Left ventricle myocardium inferior (tissue), 1 donor: Measurements from ENCODE around the gene PBX1. TPM values are rescaled to one million over a fixed set of nuclear protein-coding genes. Genes with fewer than 3 reads are reported as not detected.

ENCODE experiments used
- DNase-seq: peaks from one replicate; pipeline ENCODE4 v3.0.0-alpha.2; 2020
- H3K27ac ChIP-seq: fragments of 200-600 bp; replicated peaks from 2 replicates; pipeline ENCODE4 v1.8.0; 2021
- H3K27me3 ChIP-seq: fragments of 200-600 bp; 2 replicates; pipeline ENCODE4 v1.8.0; 2021; ENCODE audit warnings: low read depth
- H3K36me3 ChIP-seq: fragments of 200-600 bp; 2 replicates; pipeline ENCODE4 v1.8.0; 2021
- H3K4me1 ChIP-seq: fragments of 200-600 bp; 2 replicates; pipeline ENCODE4 v1.8.0; 2021
- H3K4me3 ChIP-seq: fragments of 200-600 bp; 2 replicates; pipeline ENCODE4 v1.8.0; 2021; ENCODE audit warnings: mild to moderate bottlenecking, moderate library complexity
- H3K9me3 ChIP-seq: fragments of 200-600 bp; replicated peaks from 2 replicates; pipeline ENCODE4 v1.8.0; 2021
- intact Hi-C: fragments of 100-400 bp; cut with micrococcal nuclease; formaldehyde crosslinking; loops from one replicate; pipeline ENCODE4 v1.11.0; 2022
- total RNA-seq: library from RNA; stranded (reverse); fragmentation: NEBNext Ultra II Directional; extraction: Animal tissue kit (Norgen Biotek cat#: 25700); gene quantifications from one replicate; pipeline ENCODE4 v1.2.1, GENCODE V29; 2021
- TF ChIP-seq, protein P1 (sequence below): fragments of 200-600 bp; IDR thresholded peaks from 2 replicates; pipeline ENCODE4 v1.8.0; 2021; ENCODE audit warnings: antibody characterized with exemption, mild to moderate bottlenecking, borderline replicate concordance
- donor health status: DM: no; HTN: yes; CAD: no; lungs with severe emphysema.

PBX1 gene
- total RNA-seq, 1 donor from 2014 or later, result 73.2 TPM

DNA sequence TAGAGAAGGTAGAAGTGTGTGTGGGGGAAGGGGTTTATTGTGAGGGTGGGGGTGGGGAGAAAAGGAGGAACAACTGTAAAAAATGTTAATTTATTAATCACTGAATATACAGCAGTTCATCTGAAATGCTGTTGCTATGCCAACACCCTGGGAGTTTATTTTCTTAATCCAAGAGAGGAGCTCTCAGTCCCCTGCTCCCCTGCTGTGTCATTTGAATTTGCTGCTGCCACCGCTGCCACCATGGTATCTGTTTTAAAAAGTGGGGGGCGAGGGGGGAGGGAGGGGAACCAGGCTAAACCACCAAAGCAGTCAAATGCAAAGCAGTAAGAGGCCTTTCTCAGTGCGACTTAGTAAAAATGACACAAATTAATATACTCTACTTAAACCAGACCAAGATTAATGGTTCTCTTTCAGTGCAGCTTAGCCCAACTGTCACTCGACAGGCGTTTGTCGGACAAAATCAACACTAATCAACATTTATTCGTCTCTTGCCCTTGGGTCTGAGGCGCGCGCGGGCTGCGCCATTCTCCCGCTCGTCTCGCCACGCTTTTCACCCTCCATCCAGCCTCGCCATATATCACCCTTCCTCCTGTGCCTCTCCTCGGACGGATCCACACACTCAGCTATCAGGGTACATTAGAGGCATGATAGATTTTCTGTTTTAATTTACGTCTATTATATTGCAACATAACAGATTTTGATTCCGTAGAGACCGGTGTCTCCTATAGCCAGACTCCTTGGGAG lies 76.2 kb downstream of the PBX1 start:
- Histone ChIP-seq H3K9me3 (no peaks in the 10 kb centered on the region), H3K27me3 (no peaks in the 10 kb centered on the region), H3K36me3 (peaks cover 5% of the 10 kb centered on the region), H3K4me3 (no peak overlapping the region), H3K27ac (peak overlapping the region; percentile 93), H3K4me1 (peaks cover 99% of the 10 kb centered on the region)
- DNase-seq, result no peak
- TF ChIP-seq, protein P1, sequence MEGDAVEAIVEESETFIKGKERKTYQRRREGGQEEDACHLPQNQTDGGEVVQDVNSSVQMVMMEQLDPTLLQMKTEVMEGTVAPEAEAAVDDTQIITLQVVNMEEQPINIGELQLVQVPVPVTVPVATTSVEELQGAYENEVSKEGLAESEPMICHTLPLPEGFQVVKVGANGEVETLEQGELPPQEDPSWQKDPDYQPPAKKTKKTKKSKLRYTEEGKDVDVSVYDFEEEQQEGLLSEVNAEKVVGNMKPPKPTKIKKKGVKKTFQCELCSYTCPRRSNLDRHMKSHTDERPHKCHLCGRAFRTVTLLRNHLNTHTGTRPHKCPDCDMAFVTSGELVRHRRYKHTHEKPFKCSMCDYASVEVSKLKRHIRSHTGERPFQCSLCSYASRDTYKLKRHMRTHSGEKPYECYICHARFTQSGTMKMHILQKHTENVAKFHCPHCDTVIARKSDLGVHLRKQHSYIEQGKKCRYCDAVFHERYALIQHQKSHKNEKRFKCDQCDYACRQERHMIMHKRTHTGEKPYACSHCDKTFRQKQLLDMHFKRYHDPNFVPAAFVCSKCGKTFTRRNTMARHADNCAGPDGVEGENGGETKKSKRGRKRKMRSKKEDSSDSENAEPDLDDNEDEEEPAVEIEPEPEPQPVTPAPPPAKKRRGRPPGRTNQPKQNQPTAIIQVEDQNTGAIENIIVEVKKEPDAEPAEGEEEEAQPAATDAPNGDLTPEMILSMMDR, result no peak
- intact Hi-C loops, result no loop called here

DNA sequence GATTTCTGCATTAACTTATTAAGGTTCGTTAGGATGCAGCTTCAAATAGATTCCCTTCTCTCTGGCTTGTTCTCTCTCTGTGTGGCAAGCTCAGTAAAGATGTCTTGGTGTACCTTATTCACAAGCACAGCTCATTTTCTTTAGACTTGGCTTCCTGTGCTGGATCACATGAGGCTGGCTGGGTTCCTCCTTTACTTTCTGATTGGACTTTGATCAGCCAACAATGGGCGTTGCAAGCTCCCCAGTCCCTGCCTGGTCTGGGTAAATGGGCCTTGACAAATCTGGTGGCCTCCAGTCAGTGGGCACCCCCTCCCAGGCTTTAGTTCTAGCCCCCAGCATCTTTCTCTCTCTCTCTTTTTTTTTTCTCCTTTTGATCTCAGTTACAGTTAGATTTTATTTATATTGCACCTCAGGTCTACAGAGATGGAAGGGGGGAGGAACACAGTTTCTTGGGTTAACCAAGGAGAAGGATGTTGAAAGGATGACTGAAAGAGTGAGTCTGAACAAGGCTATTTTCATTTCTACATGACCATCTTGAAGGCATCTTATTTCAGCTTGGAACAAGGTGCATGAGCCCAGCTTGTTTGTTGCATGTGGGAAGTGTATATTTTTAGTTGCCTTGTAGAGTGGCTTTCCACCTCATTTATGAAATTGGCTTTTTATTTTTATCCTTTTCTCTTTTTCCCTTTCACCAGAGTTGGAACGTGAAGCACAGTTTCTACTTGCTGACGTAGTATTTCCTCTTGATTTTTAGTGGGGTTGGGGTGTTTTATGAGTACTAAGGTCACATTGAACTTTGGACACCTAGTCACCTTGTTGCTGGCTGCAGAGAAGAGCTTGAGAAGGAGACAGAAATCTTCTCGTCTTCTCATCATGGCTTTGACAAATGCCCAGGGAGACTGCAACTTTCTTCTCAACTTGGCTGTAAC lies 77.1 kb downstream of the PBX1 start:
- TF ChIP-seq, protein P1, result no peak
- peaks cover 99% of the 10 kb centered on the region for H3K4me1 ChIP-seq
- intact Hi-C loops, result no loop called here
- no peaks in the 10 kb centered on the region for H3K9me3 ChIP-seq
- H3K27ac ChIP-seq, result peak overlapping the region; percentile 93
- peaks cover 5% of the 10 kb centered on the region for H3K36me3 ChIP-seq
- no peaks in the 10 kb centered on the region for H3K27me3 ChIP-seq
- DNase-seq, result no peak
- no peak overlapping the region for H3K4me3 ChIP-seq

DNA sequence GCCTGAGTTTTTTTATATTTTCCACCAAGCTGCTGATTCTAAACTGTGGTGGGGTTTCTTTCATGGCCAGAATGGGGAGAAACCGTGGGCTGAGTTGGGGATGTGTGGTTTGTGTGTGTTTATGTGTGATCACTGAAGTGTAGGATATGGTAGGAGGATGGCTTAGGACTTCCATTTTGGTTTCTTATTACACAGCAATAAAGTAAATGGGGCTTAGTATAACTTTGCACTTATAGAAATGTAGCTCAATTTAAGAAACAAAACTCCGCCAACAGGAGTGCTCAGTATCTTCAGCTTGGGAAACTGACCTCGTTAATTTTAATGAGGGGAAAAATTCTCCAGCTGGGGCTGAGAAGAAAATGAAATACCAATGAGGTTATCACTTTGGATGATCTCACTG lies 77.8 kb downstream of the PBX1 start:
- peaks cover 99% of the 10 kb centered on the region for H3K4me1 ChIP-seq
- peaks cover 5% of the 10 kb centered on the region for H3K36me3 ChIP-seq
- no peaks in the 10 kb centered on the region for H3K9me3 ChIP-seq
- peak overlapping the region; percentile 93 for H3K27ac ChIP-seq
- H3K4me3 ChIP-seq, result no peak overlapping the region
- TF ChIP-seq, protein P1, result no peak
- DNase-seq, result no peak
- intact Hi-C loops, result no loop called here
- no peaks in the 10 kb centered on the region for H3K27me3 ChIP-seq

DNA sequence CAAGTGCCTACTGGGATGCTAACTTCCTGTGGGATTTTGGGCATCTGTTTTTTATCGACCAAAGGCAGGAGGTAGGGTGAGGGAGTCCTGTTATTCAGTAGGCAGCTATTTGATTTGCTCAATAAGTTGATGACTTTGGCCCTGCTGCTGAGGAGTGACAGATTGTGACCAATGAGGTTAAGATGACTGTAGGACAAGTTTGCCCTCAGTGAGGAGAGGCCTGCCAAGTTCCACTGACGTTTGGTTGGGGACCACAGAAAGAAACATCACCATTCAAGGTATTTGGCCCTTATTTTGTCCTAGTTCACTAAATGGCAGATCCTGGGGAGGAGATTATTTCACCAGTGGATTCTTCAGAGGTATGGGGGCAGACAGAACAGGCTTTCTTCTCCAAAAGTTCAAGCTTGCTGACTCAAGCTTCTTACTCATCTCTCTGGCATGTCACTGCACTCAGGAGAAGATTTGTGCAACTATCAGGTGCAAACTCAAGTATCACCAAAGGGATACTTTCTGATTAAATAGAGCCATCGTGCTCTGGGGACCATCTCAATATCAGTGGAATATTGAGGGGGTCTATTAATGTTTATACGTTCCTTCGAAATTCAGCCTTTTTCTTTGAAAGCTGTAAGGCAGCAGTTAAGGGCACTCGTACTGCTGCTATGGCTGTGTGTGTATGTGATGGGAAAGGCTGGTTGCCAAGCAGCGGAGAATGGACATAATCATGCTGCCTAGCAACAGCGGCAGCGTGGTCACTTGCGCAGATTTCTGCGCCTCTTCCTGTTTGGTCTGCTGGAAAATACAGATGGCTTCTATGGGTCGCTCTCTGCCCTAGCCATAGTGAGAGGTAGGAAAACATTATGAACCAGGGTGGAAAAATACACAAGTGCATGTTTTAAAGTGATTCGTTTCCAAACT lies 78.7 kb downstream of the PBX1 start:
- Histone ChIP-seq H3K9me3 (no peaks in the 10 kb centered on the region), H3K27me3 (no peaks in the 10 kb centered on the region), H3K4me3 (no peak overlapping the region), H3K4me1 (peaks cover 98% of the 10 kb centered on the region), H3K36me3 (peaks cover 5% of the 10 kb centered on the region), H3K27ac (peak overlapping the region; percentile 93)
- TF ChIP-seq, protein P1, result no peak
- DNase-seq, result peak; percentile 57
- intact Hi-C loops, result no loop called here
